ENCODE measurements around the gene ADM5. TPM values are rescaled to one million over a fixed set of nuclear protein-coding genes. Genes with fewer than 3 reads are reported as not detected.

ADM5 gene
- total and polyA plus RNA-seq, 2 experiments from 2014 or later, result 2.8 to 5.7 TPM

GRCh38 chr19:49738268-49738667 lies 48.9 kb downstream of the ADM5 start:
- no peaks in the 10 kb centered on the region for H3K9me3 Mint-ChIP-seq
- DNase-seq (ENCODE audit: low spot score), result no peak

More at GRCh38 chr19:49738268-49738667, 48.9 kb downstream of the ADM5 start:
- no peaks in the 10 kb centered on the region for H4K20me1 ChIP-seq (replicated peaks; ENCODE audit: insufficient read depth)
- H3K9me2 ChIP-seq (ENCODE audit: insufficient read depth), result no peaks in the 10 kb centered on the region
- no peaks in the 10 kb centered on the region for H3K4me1 ChIP-seq (ENCODE audit: insufficient read depth)
- Mint-ChIP-seq H3K36me3 (ENCODE audit: low read depth) (no peaks in the 10 kb centered on the region), H3K4me3 (no peak overlapping the region), H3K4me1 (no peaks in the 10 kb centered on the region), H3K27ac (no peak overlapping the region), H3K27me3 (ENCODE audit: insufficient read depth, low read depth, poor library complexity) (peaks cover 4% of the 10 kb centered on the region)
- no peaks in the 10 kb centered on the region for H3K27me3 ChIP-seq (ENCODE audit: insufficient read depth)
- no peaks in the 10 kb centered on the region for H3K79me2 ChIP-seq (replicated peaks; ENCODE audit: insufficient read depth)
- no peak for TF ChIP-seq NANOG (IDR thresholded peaks at IDR 0.05; ENCODE audit: borderline replicate concordance)
- no peak for TF ChIP-seq REST (IDR thresholded peaks at IDR 0.05; ENCODE audit: unreplicated experiment)
- TF ChIP-seq, protein P1, sequence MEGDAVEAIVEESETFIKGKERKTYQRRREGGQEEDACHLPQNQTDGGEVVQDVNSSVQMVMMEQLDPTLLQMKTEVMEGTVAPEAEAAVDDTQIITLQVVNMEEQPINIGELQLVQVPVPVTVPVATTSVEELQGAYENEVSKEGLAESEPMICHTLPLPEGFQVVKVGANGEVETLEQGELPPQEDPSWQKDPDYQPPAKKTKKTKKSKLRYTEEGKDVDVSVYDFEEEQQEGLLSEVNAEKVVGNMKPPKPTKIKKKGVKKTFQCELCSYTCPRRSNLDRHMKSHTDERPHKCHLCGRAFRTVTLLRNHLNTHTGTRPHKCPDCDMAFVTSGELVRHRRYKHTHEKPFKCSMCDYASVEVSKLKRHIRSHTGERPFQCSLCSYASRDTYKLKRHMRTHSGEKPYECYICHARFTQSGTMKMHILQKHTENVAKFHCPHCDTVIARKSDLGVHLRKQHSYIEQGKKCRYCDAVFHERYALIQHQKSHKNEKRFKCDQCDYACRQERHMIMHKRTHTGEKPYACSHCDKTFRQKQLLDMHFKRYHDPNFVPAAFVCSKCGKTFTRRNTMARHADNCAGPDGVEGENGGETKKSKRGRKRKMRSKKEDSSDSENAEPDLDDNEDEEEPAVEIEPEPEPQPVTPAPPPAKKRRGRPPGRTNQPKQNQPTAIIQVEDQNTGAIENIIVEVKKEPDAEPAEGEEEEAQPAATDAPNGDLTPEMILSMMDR (conservative IDR thresholded peaks at IDR 0.05; ENCODE audit: low read depth in 2 of 2), result no peak
- no peak for TF ChIP-seq ETS1 (IDR thresholded peaks at IDR 0.05)
- no peak for TF ChIP-seq POLR2AphosphoS5 (IDR thresholded peaks at IDR 0.05; ENCODE audit: low read depth)
- TF ChIP-seq EZH2phosphoT487 (IDR thresholded peaks at IDR 0.05; ENCODE audit: unreplicated experiment), result no peak
- no peak for TF ChIP-seq ZNF114 (CRISPR knock-in tag; IDR thresholded peaks at IDR 0.05)
- no peak for TF ChIP-seq ZNF462 (CRISPR knock-in tag; IDR thresholded peaks at IDR 0.05)
- no peak for TF ChIP-seq ZNF331 (CRISPR knock-in tag; IDR thresholded peaks at IDR 0.05; ENCODE audit: low read depth)
- TF ChIP-seq STAT1 (IDR thresholded peaks at IDR 0.05; ENCODE audit: unreplicated experiment), result no peak
- no peak overlapping the region for H3K4me3 ChIP-seq
- no peak overlapping the region for H2AFZ ChIP-seq
- H3K4me2 ChIP-seq, result no peak overlapping the region
- no peak overlapping the region for H3K27ac ChIP-seq (ENCODE audit: low read depth)
- H3K36me3 ChIP-seq (ENCODE audit: insufficient read depth), result no peaks in the 10 kb centered on the region
- ATAC-seq, result no peak
- no peaks in the 10 kb centered on the region for H3F3A ChIP-seq (replicated peaks; ENCODE audit: low read depth)

All from GM23338 (cell line).